ENCODE measurements around the gene IRF8. TPM values are rescaled to one million over a fixed set of nuclear protein-coding genes. Genes with fewer than 3 reads are reported as not detected.
"Not testable (repeated sequence)": the region's sequence is repeated elsewhere in the genome, so short reads cannot be mapped to it uniquely, and the experiment has no call there.

The IRF8 gene
- total RNA-seq, 2 experiments from 2014 or later, result 323 to 328 TPM

GRCh38 chr16:85900027-85900792 lies 1.2 kb downstream of the IRF8 start:
- Mint-ChIP-seq H3K36me3 (ENCODE audit: low read depth) (peaks cover 61% of the 10 kb centered on the region), H3K4me1 (ENCODE audit: low read depth) (peaks cover 51% of the 10 kb centered on the region), H3K27me3 (ENCODE audit: low read depth) (no peaks in the 10 kb centered on the region), H3K4me3 (peak overlapping the region; percentile 87), H3K27ac (peak overlapping the region; percentile 93), H3K9me3 (no peaks in the 10 kb centered on the region)
- intact Hi-C loops (cut with micrococcal nuclease), result no loop called here
- DNase-seq, result no peak
- CTCF ChIA-PET, result interaction anchor here (0.6 to 6.6 kb wide), 7 partner anchors 79 to 601 kb away, joined by 3 to 65 read pairs (median 5); no protein-coding TSS in a partner anchor

GRCh38 chr16:85901110-85901509 lies 2.1 kb downstream of the IRF8 start:
- CTCF ChIA-PET, result interaction anchor here (0.8 to 6.6 kb wide), 5 partner anchors 80 to 113 kb away, joined by 3 to 65 read pairs (median 14); no protein-coding TSS in a partner anchor
- Mint-ChIP-seq H3K4me3 (peak overlapping the region; percentile 87), H3K27me3 (ENCODE audit: low read depth) (no peaks in the 10 kb centered on the region), H3K4me1 (ENCODE audit: low read depth) (peaks cover 57% of the 10 kb centered on the region), H3K9me3 (no peaks in the 10 kb centered on the region), H3K36me3 (ENCODE audit: low read depth) (peaks cover 69% of the 10 kb centered on the region), H3K27ac (peak overlapping the region; percentile 93)
- no peak for DNase-seq
- intact Hi-C loops (cut with micrococcal nuclease), result no loop called here

- CTCF ChIA-PET, result interaction anchor here (0.7 to 6.6 kb wide), 10 partner anchors 10 to 114 kb away, joined by 3 to 65 read pairs (median 6); no protein-coding TSS in a partner anchor
- H3K27ac Mint-ChIP-seq, result peak overlapping the region; percentile 93
- no peak for DNase-seq
Measured at GRCh38 chr16:85901773-85902365, 2.9 kb downstream of the IRF8 start.

GRCh38 chr16:85902366-85903155 lies 3.6 kb downstream of the IRF8 start:
- Mint-ChIP-seq H3K27me3 (ENCODE audit: low read depth) (no peaks in the 10 kb centered on the region), H3K4me3 (peak overlapping the region; percentile 87), H3K9me3 (no peaks in the 10 kb centered on the region), H3K36me3 (ENCODE audit: low read depth) (peaks cover 82% of the 10 kb centered on the region), H3K4me1 (ENCODE audit: low read depth) (peaks cover 59% of the 10 kb centered on the region), H3K27ac (peak overlapping the region; percentile 93)
- intact Hi-C loops (cut with micrococcal nuclease), result loop anchor here (1.0 to 2.0 kb wide), 6 partner anchors 13 to 103 kb away; partner anchors contain the start of genes COX4I1 and EMC8
- CTCF ChIA-PET, result interaction anchor here (0.7 to 6.6 kb wide), 11 partner anchors 10 to 114 kb away, joined by 3 to 65 read pairs (median 4); no protein-coding TSS in a partner anchor
- DNase-seq, result peak; percentile 94

More at GRCh38 chr16:85901773-85902365, 2.9 kb downstream of the IRF8 start:
- Mint-ChIP-seq H3K27me3 (ENCODE audit: low read depth) (no peaks in the 10 kb centered on the region), H3K36me3 (ENCODE audit: low read depth) (peaks cover 77% of the 10 kb centered on the region), H3K4me3 (peak overlapping the region; percentile 87), H3K9me3 (no peaks in the 10 kb centered on the region), H3K4me1 (ENCODE audit: low read depth) (peaks cover 60% of the 10 kb centered on the region)
- intact Hi-C loops (cut with micrococcal nuclease), result loop anchor here (1.0 to 2.0 kb wide), 6 partner anchors 13 to 103 kb away; partner anchors contain the start of genes COX4I1 and EMC8

- peaks cover 63% of the 10 kb centered on the region for H3K4me1 Mint-ChIP-seq (ENCODE audit: low read depth)
- no peaks in the 10 kb centered on the region for H3K9me3 Mint-ChIP-seq
- H3K4me3 Mint-ChIP-seq, result peak overlapping the region; percentile 87
- peak overlapping the region; percentile 93 for H3K27ac Mint-ChIP-seq
- DNase-seq, result no peak
- peaks cover 88% of the 10 kb centered on the region for H3K36me3 Mint-ChIP-seq (ENCODE audit: low read depth)
- intact Hi-C loops (cut with micrococcal nuclease), result loop anchor here (2.0 kb wide), 1 partner anchor 23 kb away; no protein-coding TSS in a partner anchor
- CTCF ChIA-PET, result interaction anchor here (0.7 to 6.6 kb wide), 7 partner anchors 9 to 113 kb away, joined by 3 to 65 read pairs (median 7); no protein-coding TSS in a partner anchor
- no peaks in the 10 kb centered on the region for H3K27me3 Mint-ChIP-seq (ENCODE audit: low read depth)
Measured at GRCh38 chr16:85903559-85903958, 4.6 kb downstream of the IRF8 start.

- H3K9me3 Mint-ChIP-seq, result no peaks in the 10 kb centered on the region
- peaks cover 73% of the 10 kb centered on the region for H3K4me1 Mint-ChIP-seq (ENCODE audit: low read depth)
- CTCF ChIA-PET, result interaction anchor here (0.6 to 1.3 kb wide), 4 partner anchors 13 to 110 kb away, joined by 3 to 6 read pairs (median 3); no protein-coding TSS in a partner anchor
- peaks cover 94% of the 10 kb centered on the region for H3K36me3 Mint-ChIP-seq (ENCODE audit: low read depth)
- no peaks in the 10 kb centered on the region for H3K27me3 Mint-ChIP-seq (ENCODE audit: low read depth)
- peak overlapping the region; percentile 93 for H3K27ac Mint-ChIP-seq
- intact Hi-C loops (cut with micrococcal nuclease), result no loop called here
- peak overlapping the region; percentile 39 for H3K4me3 Mint-ChIP-seq
- DNase-seq, result no peak
Measured at GRCh38 chr16:85905110-85906095, 6.4 kb downstream of the IRF8 start.

GRCh38 chr16:85906349-85906748 lies 7.4 kb downstream of the IRF8 start:
- intact Hi-C loops (cut with micrococcal nuclease), result no loop called here
- Mint-ChIP-seq H3K4me1 (ENCODE audit: low read depth) (peaks cover 77% of the 10 kb centered on the region), H3K9me3 (no peaks in the 10 kb centered on the region), H3K4me3 (no peak overlapping the region), H3K36me3 (ENCODE audit: low read depth) (peaks cover 93% of the 10 kb centered on the region), H3K27me3 (ENCODE audit: low read depth) (no peaks in the 10 kb centered on the region), H3K27ac (peak overlapping the region; percentile 68)
- CTCF ChIA-PET, result interaction anchor here (0.5 to 2.2 kb wide), 6 partner anchors 10 to 606 kb away, joined by 3 to 6 read pairs (median 3); no protein-coding TSS in a partner anchor
- DNase-seq, result no peak

GRCh38 chr16:85907231-85907630 lies 8.3 kb downstream of the IRF8 start:
- intact Hi-C loops (cut with micrococcal nuclease); DNase-seq; H3K27me3 Mint-ChIP-seq (ENCODE audit: low read depth); H3K4me3 Mint-ChIP-seq; H3K9me3 Mint-ChIP-seq: not testable (repeated sequence)
- peaks cover 92% of the 10 kb centered on the region for H3K36me3 Mint-ChIP-seq (ENCODE audit: low read depth)
- H3K27ac Mint-ChIP-seq, result peak overlapping the region; percentile 18
- CTCF ChIA-PET, result interaction anchor here (1.2 to 2.2 kb wide), 4 partner anchors 9 to 88 kb away, joined by 4 to 5 read pairs (median 4); no protein-coding TSS in a partner anchor
- H3K4me1 Mint-ChIP-seq (ENCODE audit: low read depth), result peaks cover 73% of the 10 kb centered on the region

- Mint-ChIP-seq H3K4me3 (no peak overlapping the region), H3K9me3 (no peaks in the 10 kb centered on the region), H3K27me3 (ENCODE audit: low read depth) (no peaks in the 10 kb centered on the region), H3K36me3 (ENCODE audit: low read depth) (peaks cover 92% of the 10 kb centered on the region), H3K4me1 (ENCODE audit: low read depth) (peaks cover 75% of the 10 kb centered on the region), H3K27ac (peak overlapping the region; percentile 67)
- CTCF ChIA-PET, result interaction anchor here (1.2 to 2.2 kb wide), 5 partner anchors 8 to 89 kb away, joined by 4 to 5 read pairs (median 5); no protein-coding TSS in a partner anchor
- DNase-seq, result no peak
- intact Hi-C loops (cut with micrococcal nuclease), result no loop called here
Measured at GRCh38 chr16:85908444-85908843, 9.5 kb downstream of the IRF8 start.

- Mint-ChIP-seq H3K9me3 (no peaks in the 10 kb centered on the region), H3K4me1 (ENCODE audit: low read depth) (peaks cover 70% of the 10 kb centered on the region), H3K36me3 (ENCODE audit: low read depth) (peaks cover 88% of the 10 kb centered on the region), H3K27ac (peak overlapping the region; percentile 67), H3K4me3 (no peak overlapping the region), H3K27me3 (ENCODE audit: low read depth) (no peaks in the 10 kb centered on the region)
- CTCF ChIA-PET, result interaction anchor here (1.3 to 1.6 kb wide), 2 partner anchors 88 to 89 kb away, joined by 4 to 5 read pairs; no protein-coding TSS in a partner anchor
- no peak for DNase-seq
- intact Hi-C loops (cut with micrococcal nuclease), result no loop called here
Measured at GRCh38 chr16:85908889-85909589, 10.1 kb downstream of the IRF8 start.

All from activated naive CD4-positive, alpha-beta T cell treated with anti-CD3 and anti-CD28 coated beads for 36 hours (primary cell).